Mesenchymal stem cell (in vitro differentiated cells and primary cell): ENCODE data around the gene ETFA.

ENCODE experiments used
- DNase-seq: peaks from one replicate; pipeline ENCODE4 v3.0.0-alpha.2; 2013
- H2AFZ ChIP-seq: one replicate; pipeline ENCODE4 v1.6.1; 2013; ENCODE audit warnings: low read depth, mild to moderate bottlenecking, control low read depth, inconsistent platforms, low read length, moderate library complexity
- H2AK5ac ChIP-seq: 2 replicates; pipeline ENCODE4 v1.6.1; 2013; ENCODE audit warnings: low read length, moderate library complexity, mild to moderate bottlenecking, inconsistent platforms; ENCODE audit not compliant: severe bottlenecking
- H2BK120ac ChIP-seq: one replicate; pipeline ENCODE4 v1.6.1; 2013; ENCODE audit warnings: low read depth, mild to moderate bottlenecking, inconsistent platforms, low read length, moderate library complexity
- H2BK12ac ChIP-seq, 2 experiments: one replicate each; pipeline ENCODE4 v1.6.1; 2013; ENCODE audit warnings: inconsistent platforms in 2 of 2, low read length in 2 of 2, mild to moderate bottlenecking in 2 of 2, moderate library complexity in 2 of 2, control low read depth in 1 of 2
- H2BK15ac ChIP-seq: one replicate; pipeline ENCODE4 v1.6.1; 2013; ENCODE audit warnings: mild to moderate bottlenecking, low read depth, inconsistent platforms; ENCODE audit not compliant: poor library complexity, severe bottlenecking
- H2BK5ac ChIP-seq: 2 replicates; pipeline ENCODE4 v1.6.1; 2013; ENCODE audit warnings: low read depth, mild to moderate bottlenecking, low read length, control low read depth, inconsistent platforms; ENCODE audit not compliant: poor library complexity, severe bottlenecking
- H3K14ac ChIP-seq, 2 experiments: one replicate each; pipeline ENCODE4 v1.6.1; 2013; ENCODE audit warnings: inconsistent platforms in 2 of 2, low read length in 2 of 2, control low read depth in 1 of 2, mild to moderate bottlenecking in 1 of 2, moderate library complexity in 1 of 2
- H3K18ac ChIP-seq, 2 experiments: one replicate each; pipeline ENCODE4 v1.6.1; 2013; ENCODE audit warnings: inconsistent platforms in 2 of 2, low read length in 2 of 2, control low read depth in 1 of 2, low read depth in 1 of 2, mild to moderate bottlenecking in 1 of 2
- H3K23ac ChIP-seq, 2 experiments: one replicate each; pipeline ENCODE4 v1.6.1; 2013; ENCODE audit warnings: inconsistent platforms in 2 of 2, low read length in 2 of 2, mild to moderate bottlenecking in 2 of 2, moderate library complexity in 2 of 2, control low read depth in 1 of 2
- H3K27ac ChIP-seq: 2 replicates; pipeline ENCODE4 v1.5.1; 2013; ENCODE audit warnings: mild to moderate bottlenecking, moderate library complexity, low read length, control low read depth, inconsistent platforms; ENCODE audit not compliant: poor library complexity, severe bottlenecking
- H3K27me3 ChIP-seq, 2 experiments: 2 replicates each; pipeline versions ENCODE4 v1.6.1 to v1.7.0; 2013; ENCODE audit warnings: low read length in 2 of 2, mild to moderate bottlenecking in 2 of 2, moderate library complexity in 2 of 2, control low read depth in 1 of 2, inconsistent platforms in 1 of 2; ENCODE audit not compliant: control insufficient read depth in 1 of 2, insufficient read depth in 1 of 2
- H3K36me3 ChIP-seq, 2 experiments: 2 replicates each; pipeline versions ENCODE4 v1.6.1 to v1.7.0; 2013; ENCODE audit warnings: low read length in 2 of 2, control low read depth in 1 of 2, inconsistent platforms in 1 of 2, low read depth in 1 of 2, mild to moderate bottlenecking in 1 of 2; ENCODE audit not compliant: insufficient read depth in 2 of 2, control insufficient read depth in 1 of 2
- H3K4ac ChIP-seq, 2 experiments: one replicate each; pipeline ENCODE4 v1.6.1; 2013; ENCODE audit warnings: inconsistent platforms in 2 of 2, low read length in 2 of 2, mild to moderate bottlenecking in 2 of 2, moderate library complexity in 2 of 2, control low read depth in 1 of 2, low read depth in 1 of 2
- H3K4me1 ChIP-seq: 2 replicates; pipeline ENCODE4 v1.6.1; 2013; ENCODE audit warnings: low read depth, low read length, control low read depth; ENCODE audit not compliant: control insufficient read depth, insufficient read depth
- H3K4me2 ChIP-seq: 2 replicates; pipeline ENCODE4 v1.6.1; 2013; ENCODE audit warnings: low read length, mild to moderate bottlenecking, inconsistent platforms; ENCODE audit not compliant: poor library complexity, severe bottlenecking
- H3K4me3 ChIP-seq, 2 experiments: 2 replicates each; pipeline versions ENCODE4 v1.5.1 to v1.7.0; 2013; ENCODE audit warnings: low read length in 2 of 2, mild to moderate bottlenecking in 2 of 2, control low read depth in 1 of 2, low read depth in 1 of 2; ENCODE audit not compliant: insufficient read depth in 1 of 2
- H3K79me1 ChIP-seq: replicated peaks from 2 replicates; pipeline ENCODE4 v1.6.1; 2013; ENCODE audit warnings: mild to moderate bottlenecking, control low read depth, low read length, inconsistent platforms; ENCODE audit not compliant: poor library complexity, severe bottlenecking
- H3K9ac ChIP-seq: 2 replicates; pipeline ENCODE4 v1.7.0; 2013; ENCODE audit warnings: mild to moderate bottlenecking, low read length, moderate library complexity
- H3K9me3 ChIP-seq: 2 replicates; pipeline ENCODE4 v1.7.0; 2013; ENCODE audit warnings: mild to moderate bottlenecking, low read length; ENCODE audit not compliant: control insufficient read depth
- H4K8ac ChIP-seq: one replicate; pipeline ENCODE4 v1.6.1; 2013; ENCODE audit warnings: inconsistent platforms, mild to moderate bottlenecking, low read length, moderate library complexity
- H4K91ac ChIP-seq: one replicate; pipeline ENCODE4 v1.6.1; 2013; ENCODE audit warnings: mild to moderate bottlenecking, low read length, inconsistent platforms
- WGBS: methylation state at CpG from one replicate; pipeline ENCODE4 v1.1.7; 2013; ENCODE audit warnings: mixed read lengths; 5-methylcytosine and 5-hydroxymethylcytosine counted together

ETFA gene

GRCh38 chr15:76223521-76223920, 87.7 kb downstream of the ETFA start:
- DNase-seq = no peak
- no peak overlapping the region for H3K27ac ChIP-seq
- no peak overlapping the region for H3K18ac ChIP-seq
- H2BK12ac ChIP-seq = no peak overlapping the region
- H3K4ac ChIP-seq = no peak overlapping the region
- H3K36me3 ChIP-seq = peaks cover 13 to 35% of the 10 kb centered on the region in 2 experiments
- no peak overlapping the region for H2BK5ac ChIP-seq
- H3K23ac ChIP-seq = no peak overlapping the region
- H4K91ac ChIP-seq = no peak overlapping the region
- peaks cover 4% of the 10 kb centered on the region for H3K79me1 ChIP-seq
- H4K8ac ChIP-seq = no peak overlapping the region
- H3K9me3 ChIP-seq = no peaks in the 10 kb centered on the region
- no peak overlapping the region for H2AFZ ChIP-seq
- no peaks in the 10 kb centered on the region for H3K4me1 ChIP-seq
- no peak overlapping the region for H3K4me2 ChIP-seq
- no peak overlapping the region for H2BK15ac ChIP-seq
- H3K4me3 ChIP-seq = no peak overlapping the region
- no peak overlapping the region for H3K9ac ChIP-seq
- H2BK120ac ChIP-seq = no peak overlapping the region
- 91% methylated on average over 2 of the region's 2 CpGs for WGBS
- no peak overlapping the region for H3K14ac ChIP-seq
- H3K27me3 ChIP-seq = no peaks in the 10 kb centered on the region
- no peak overlapping the region for H2AK5ac ChIP-seq

- peaks cover 13 to 30% of the 10 kb centered on the region in 2 experiments for H3K36me3 ChIP-seq
- WGBS = 97% methylated on average over 4 of the region's 4 CpGs
- no peaks in the 10 kb centered on the region for H3K27me3 ChIP-seq
- no peak for DNase-seq
- H3K23ac ChIP-seq = no peak overlapping the region
- no peak overlapping the region for H2BK15ac ChIP-seq
- no peak overlapping the region for H3K4ac ChIP-seq
- H4K8ac ChIP-seq = no peak overlapping the region
- no peak overlapping the region for H3K14ac ChIP-seq
- no peak overlapping the region for H4K91ac ChIP-seq
- H3K4me1 ChIP-seq = peaks cover 5% of the 10 kb centered on the region
- no peak overlapping the region for H2BK12ac ChIP-seq
- no peak overlapping the region for H2BK120ac ChIP-seq
- H3K9me3 ChIP-seq = no peaks in the 10 kb centered on the region
- H2AFZ ChIP-seq = no peak overlapping the region
- H2AK5ac ChIP-seq = no peak overlapping the region
- H2BK5ac ChIP-seq = no peak overlapping the region
- peaks cover 4% of the 10 kb centered on the region for H3K79me1 ChIP-seq
- no peak overlapping the region for H3K4me2 ChIP-seq
- no peak overlapping the region for H3K4me3 ChIP-seq
- H3K27ac ChIP-seq = no peak overlapping the region
- H3K18ac ChIP-seq = no peak overlapping the region
- no peak overlapping the region for H3K9ac ChIP-seq
Measured at GRCh38 chr15:76222159-76222558, 89.1 kb downstream of the ETFA start.

GRCh38 chr15:76221085-76221767, 90.0 kb downstream of the ETFA start:
- DNase-seq = no peak
- H2BK120ac ChIP-seq = no peak overlapping the region
- H3K4me3 ChIP-seq = no peak overlapping the region
- H2BK15ac ChIP-seq = no peak overlapping the region
- H2BK5ac ChIP-seq = no peak overlapping the region
- no peak overlapping the region for H3K4me2 ChIP-seq
- H3K4ac ChIP-seq = no peak overlapping the region
- no peak overlapping the region for H2AFZ ChIP-seq
- no peak overlapping the region for H3K9ac ChIP-seq
- no peaks in the 10 kb centered on the region for H3K27me3 ChIP-seq
- peaks cover 10% of the 10 kb centered on the region for H3K4me1 ChIP-seq
- H3K18ac ChIP-seq = no peak overlapping the region
- H2AK5ac ChIP-seq = no peak overlapping the region
- H3K23ac ChIP-seq = no peak overlapping the region
- no peak overlapping the region for H4K91ac ChIP-seq
- no peak overlapping the region for H3K14ac ChIP-seq
- no peak overlapping the region for H2BK12ac ChIP-seq
- peaks cover 4% of the 10 kb centered on the region for H3K79me1 ChIP-seq
- no peaks in the 10 kb centered on the region for H3K9me3 ChIP-seq
- H3K36me3 ChIP-seq = peaks cover 12 to 33% of the 10 kb centered on the region in 2 experiments
- no peak overlapping the region for H3K27ac ChIP-seq
- WGBS = no CpG with 5 or more reads among the region's 1 CpG
- no peak overlapping the region for H4K8ac ChIP-seq

- no peak overlapping the region for H2BK5ac ChIP-seq
- H3K9me3 ChIP-seq = no peaks in the 10 kb centered on the region
- H3K4me1 ChIP-seq = peaks cover 10% of the 10 kb centered on the region
- no peak overlapping the region for H3K14ac ChIP-seq
- H4K91ac ChIP-seq = no peak overlapping the region
- H3K4me3 ChIP-seq = no peak overlapping the region
- no peak overlapping the region for H2AK5ac ChIP-seq
- no peak overlapping the region for H3K27ac ChIP-seq
- no peaks in the 10 kb centered on the region for H3K27me3 ChIP-seq
- no peak overlapping the region for H3K18ac ChIP-seq
- no peak overlapping the region for H3K4ac ChIP-seq
- H3K36me3 ChIP-seq = peaks cover 23 to 43% of the 10 kb centered on the region in 2 experiments
- H3K4me2 ChIP-seq = no peak overlapping the region
- H2AFZ ChIP-seq = no peak overlapping the region
- no peak overlapping the region for H2BK120ac ChIP-seq
- H2BK15ac ChIP-seq = no peak overlapping the region
- no peak for DNase-seq
- no peak overlapping the region for H3K23ac ChIP-seq
- H4K8ac ChIP-seq = no peak overlapping the region
- no peak overlapping the region for H2BK12ac ChIP-seq
- peaks cover 4% of the 10 kb centered on the region for H3K79me1 ChIP-seq
- H3K9ac ChIP-seq = no peak overlapping the region
- 95% methylated on average over 3 of the region's 5 CpGs for WGBS
Measured at GRCh38 chr15:76217882-76218217, 93.4 kb downstream of the ETFA start.
